PFSK-1 (cell line): ENCODE results near the gene NUP98.

Experiments
- FOXP2 ChIP-seq: optimal IDR thresholded peaks from 2 replicates; pipeline ENCODE3; 2011; ENCODE audit warnings: borderline replicate concordance, control low read depth, inconsistent platforms; ENCODE audit not compliant: insufficient read depth; ENCODE audit errors: extremely low read length, extremely low read depth
- POLR2AphosphoS5 ChIP-seq: IDR thresholded peaks from 2 replicates; pipeline ENCODE4 v1.6.1; 2012; ENCODE audit warnings: low read depth, mild to moderate bottlenecking, control low read depth, low read length, moderate library complexity
- SIN3A ChIP-seq: IDR thresholded peaks from 2 replicates; pipeline ENCODE4 v1.6.1; 2012; ENCODE audit warnings: mild to moderate bottlenecking, low read length, moderate library complexity, borderline replicate concordance; ENCODE audit not compliant: insufficient read depth
- TAF1 ChIP-seq: IDR thresholded peaks from 2 replicates; pipeline ENCODE4 v1.6.1; 2012; ENCODE audit warnings: low read length, control low read depth, borderline replicate concordance; ENCODE audit not compliant: insufficient read depth
- TF ChIP-seq, protein P1 (sequence below), 2 experiments: IDR thresholded peaks; 2 replicates each; pipeline versions ENCODE4 v1.6.1 to v1.8.0; 2011 to 2012; ENCODE audit warnings: low read depth in 2 of 2, low read length in 2 of 2, control low read depth in 1 of 2, inconsistent platforms in 1 of 2, mild to moderate bottlenecking in 1 of 2, moderate library complexity in 1 of 2; ENCODE audit not compliant: insufficient read depth in 1 of 2

The NUP98 gene

DNA sequence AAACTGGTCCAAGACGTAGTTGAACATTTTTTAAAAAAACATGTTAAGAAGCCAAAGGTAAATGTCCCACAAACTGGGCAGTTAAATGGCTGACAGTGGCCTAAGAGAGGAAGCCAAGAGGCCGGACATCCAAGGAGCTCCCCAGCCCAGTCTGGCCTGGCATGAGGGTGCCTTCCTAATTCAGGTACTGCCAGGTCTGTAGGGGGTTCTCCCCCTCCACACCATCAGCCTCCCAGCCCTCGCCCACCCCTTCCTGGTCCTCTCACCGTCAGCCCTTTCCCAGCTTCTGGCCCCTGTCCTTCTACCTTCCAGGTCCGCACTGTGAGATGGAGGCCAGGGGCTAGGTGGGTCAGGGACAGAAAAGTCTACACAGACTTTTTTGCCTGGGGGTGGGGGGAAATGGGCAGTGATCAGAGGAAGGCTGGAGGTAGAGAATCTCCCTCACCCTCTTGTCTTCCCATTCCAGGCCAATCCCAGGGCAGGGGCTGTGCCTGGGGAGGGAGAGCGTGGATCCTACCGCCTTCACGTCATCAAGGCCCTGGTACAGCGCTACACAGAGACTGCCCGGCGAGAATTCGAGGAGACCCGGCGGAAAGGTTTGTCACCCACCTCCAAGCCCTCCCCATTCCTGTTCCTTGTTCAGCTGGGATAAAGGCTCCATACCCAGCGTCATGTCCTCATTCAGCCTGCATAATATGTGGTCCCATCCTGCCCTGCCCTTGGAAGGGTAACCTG is 161.5 kb downstream of the NUP98 start:
- TF ChIP-seq, protein P1, sequence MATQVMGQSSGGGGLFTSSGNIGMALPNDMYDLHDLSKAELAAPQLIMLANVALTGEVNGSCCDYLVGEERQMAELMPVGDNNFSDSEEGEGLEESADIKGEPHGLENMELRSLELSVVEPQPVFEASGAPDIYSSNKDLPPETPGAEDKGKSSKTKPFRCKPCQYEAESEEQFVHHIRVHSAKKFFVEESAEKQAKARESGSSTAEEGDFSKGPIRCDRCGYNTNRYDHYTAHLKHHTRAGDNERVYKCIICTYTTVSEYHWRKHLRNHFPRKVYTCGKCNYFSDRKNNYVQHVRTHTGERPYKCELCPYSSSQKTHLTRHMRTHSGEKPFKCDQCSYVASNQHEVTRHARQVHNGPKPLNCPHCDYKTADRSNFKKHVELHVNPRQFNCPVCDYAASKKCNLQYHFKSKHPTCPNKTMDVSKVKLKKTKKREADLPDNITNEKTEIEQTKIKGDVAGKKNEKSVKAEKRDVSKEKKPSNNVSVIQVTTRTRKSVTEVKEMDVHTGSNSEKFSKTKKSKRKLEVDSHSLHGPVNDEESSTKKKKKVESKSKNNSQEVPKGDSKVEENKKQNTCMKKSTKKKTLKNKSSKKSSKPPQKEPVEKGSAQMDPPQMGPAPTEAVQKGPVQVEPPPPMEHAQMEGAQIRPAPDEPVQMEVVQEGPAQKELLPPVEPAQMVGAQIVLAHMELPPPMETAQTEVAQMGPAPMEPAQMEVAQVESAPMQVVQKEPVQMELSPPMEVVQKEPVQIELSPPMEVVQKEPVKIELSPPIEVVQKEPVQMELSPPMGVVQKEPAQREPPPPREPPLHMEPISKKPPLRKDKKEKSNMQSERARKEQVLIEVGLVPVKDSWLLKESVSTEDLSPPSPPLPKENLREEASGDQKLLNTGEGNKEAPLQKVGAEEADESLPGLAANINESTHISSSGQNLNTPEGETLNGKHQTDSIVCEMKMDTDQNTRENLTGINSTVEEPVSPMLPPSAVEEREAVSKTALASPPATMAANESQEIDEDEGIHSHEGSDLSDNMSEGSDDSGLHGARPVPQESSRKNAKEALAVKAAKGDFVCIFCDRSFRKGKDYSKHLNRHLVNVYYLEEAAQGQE (IDR thresholded peaks at IDR 0.05; ENCODE audit: insufficient read depth in 1 of 2, low read depth in 2 of 2, low read length in 2 of 2) = no peak
- no peak for TF ChIP-seq TAF1

DNA sequence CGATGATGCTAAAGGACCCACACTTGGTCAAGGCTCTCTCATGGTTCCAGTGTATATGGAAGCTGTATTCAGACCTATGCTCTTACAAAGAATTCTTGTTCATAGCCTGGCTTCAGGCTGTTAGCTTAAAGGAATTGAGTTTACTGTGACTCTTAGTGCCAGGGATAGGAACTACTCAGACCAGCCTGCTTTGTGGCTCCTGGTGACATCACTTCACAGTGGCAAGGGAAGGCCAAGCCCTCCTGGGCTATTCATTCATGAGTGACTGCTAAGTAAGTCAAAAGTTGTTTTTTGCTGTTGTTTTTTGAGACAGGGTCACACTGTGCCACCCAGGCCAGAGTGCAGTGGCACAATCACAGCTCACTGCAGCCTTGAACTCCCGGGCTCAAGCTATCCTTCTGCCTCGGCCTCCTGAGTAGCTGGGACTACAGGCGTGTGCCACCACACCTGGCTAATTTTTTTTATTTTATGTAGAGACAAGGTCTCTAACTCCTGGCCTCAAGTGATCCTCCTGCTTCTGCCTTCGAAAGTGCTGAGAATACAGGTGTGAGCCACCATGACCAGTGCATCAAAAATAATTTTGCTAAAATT is 165.2 kb downstream of the NUP98 start:
- TF ChIP-seq TAF1 (no peak), POLR2AphosphoS5 (no peak), FOXP2 (no peak)
- TF ChIP-seq, protein P1 (IDR thresholded peaks at IDR 0.05; ENCODE audit: insufficient read depth in 1 of 2, low read depth in 2 of 2, low read length in 2 of 2) = no peak

DNA sequence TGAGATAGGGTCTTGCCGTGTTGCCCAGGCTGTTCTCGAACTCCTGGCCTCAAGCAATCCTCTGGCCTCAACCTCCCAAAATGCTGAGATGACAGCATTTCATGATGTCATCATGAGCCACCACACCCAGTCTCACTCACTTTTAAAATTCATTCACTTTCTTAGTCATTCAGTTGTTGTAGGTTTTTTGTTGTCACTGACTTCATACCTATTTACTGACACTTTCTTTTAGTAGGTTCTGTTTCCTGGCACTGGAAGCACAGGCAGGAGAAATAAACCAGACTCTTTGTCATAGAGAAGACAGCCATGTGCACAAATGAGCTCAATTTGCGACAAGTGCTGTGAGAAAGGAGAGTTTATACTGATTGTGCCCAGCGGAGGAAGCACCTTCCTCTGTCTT is 166.0 kb downstream of the NUP98 start:
- no peak for TF ChIP-seq POLR2AphosphoS5
- no peak for TF ChIP-seq TAF1
- TF ChIP-seq SIN3A = no peak
- TF ChIP-seq, protein P1 (IDR thresholded peaks at IDR 0.05; ENCODE audit: insufficient read depth in 1 of 2, low read depth in 2 of 2, low read length in 2 of 2) = no peak
- no peak for TF ChIP-seq FOXP2

DNA sequence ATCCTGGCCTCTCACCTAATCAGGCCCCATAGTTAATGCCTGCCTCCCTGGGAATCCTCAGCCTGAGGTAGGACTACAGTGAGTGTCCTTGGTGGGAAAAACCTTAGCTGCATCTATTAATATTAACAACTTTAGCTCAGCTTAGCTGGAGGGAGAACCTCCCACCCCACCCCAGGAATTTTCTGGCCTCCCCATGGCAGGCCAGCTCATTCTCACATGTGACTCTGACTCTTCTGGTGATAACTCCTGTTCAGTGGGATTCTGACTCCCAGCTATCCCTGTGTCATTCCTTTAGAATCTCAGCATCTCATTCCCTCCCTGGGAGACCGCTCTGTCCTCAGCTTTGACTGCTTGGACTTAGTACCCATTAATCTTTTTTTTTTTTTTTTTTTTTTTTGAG is 170.1 kb downstream of the NUP98 start:
- no peak for TF ChIP-seq SIN3A
- TF ChIP-seq POLR2AphosphoS5 = no peak
- no peak for TF ChIP-seq TAF1
- TF ChIP-seq, protein P1 (IDR thresholded peaks at IDR 0.05; ENCODE audit: insufficient read depth in 1 of 2, low read depth in 2 of 2, low read length in 2 of 2) = no peak
- no peak for TF ChIP-seq FOXP2
